Measurements from ENCODE around the gene OR2T12. TPM values are rescaled to one million over a fixed set of nuclear protein-coding genes. Genes with fewer than 3 reads are reported as not detected.

Gene OR2T12
- total RNA-seq (not detected in 2 replicates), polyA plus RNA-seq (not detected in 2 replicates)

GRCh38 chr1:248303324-248303723 is at the start of gene OR2T12:
Gene OR2T12, minus strand, starts transcription at chr1:248303424. Its CDS starts 7,846 bp downstream, at chr1:248295578.
- no peaks in the 10 kb centered on the region for H4K20me1 ChIP-seq (ENCODE audit: insufficient read depth, poor library complexity, severe bottlenecking)
- no peak within 1 kb of the TSS for H3K27ac ChIP-seq
- no peak within 1 kb of the TSS for H2AFZ ChIP-seq
- H3K9me2 ChIP-seq (replicated peaks; ENCODE audit: insufficient read depth) = no peaks in the 10 kb centered on the region
- H3K4me3 ChIP-seq = no peak within 1 kb of the TSS
- H3K4me1 ChIP-seq (ENCODE audit: insufficient read depth) = no peaks in the 10 kb centered on the region
- no peaks in the 10 kb centered on the region for H3K27me3 ChIP-seq
- no peak for DNase-seq (ENCODE audit: low spot score)
- WGBS (ENCODE audit: low lambda C conversion rate, missing lambda C conversion rate) = 75% methylated on average over 1 of the region's 1 CpG
- no peaks in the 10 kb centered on the region for H3K36me3 ChIP-seq (replicated peaks; ENCODE audit: insufficient read depth, low read depth)
- no peak within 1 kb of the TSS for H3K4me2 ChIP-seq
- TF ChIP-seq EZH2 (IDR thresholded peaks at IDR 0.05; ENCODE audit: borderline replicate concordance) (no peak), CTCF (IDR thresholded peaks at IDR 0.05; ENCODE audit: poor library complexity) (no peak), EZH2phosphoT487 (IDR thresholded peaks at IDR 0.05; ENCODE audit: low read depth, severe bottlenecking, unreplicated experiment) (no peak)
- H3K79me2 ChIP-seq = no peaks in the 10 kb centered on the region
- H3K9me3 ChIP-seq (ENCODE audit: low read depth) = no peaks in the 10 kb centered on the region

GRCh38 chr1:248348475-248348874 is 45.3 kb upstream of the OR2T12 start, which contains the start of gene OR14C36:
Gene OR14C36, plus strand, starts transcription at chr1:248348775. Its CDS starts 0 bp downstream, at chr1:248348775.
- H3K9me3 ChIP-seq (ENCODE audit: low read depth) = peaks cover 8% of the 10 kb centered on the region
- no peaks in the 10 kb centered on the region for H3K27me3 ChIP-seq
- DNase-seq (ENCODE audit: low spot score) = no peak
- H3K4me1 ChIP-seq (ENCODE audit: insufficient read depth) = no peaks in the 10 kb centered on the region
- no peaks in the 10 kb centered on the region for H3K36me3 ChIP-seq (replicated peaks; ENCODE audit: insufficient read depth, low read depth)
- no peak within 1 kb of the TSS for H3K4me3 ChIP-seq
- TF ChIP-seq CTCF (IDR thresholded peaks at IDR 0.05; ENCODE audit: poor library complexity) (no peak), EZH2 (IDR thresholded peaks at IDR 0.05; ENCODE audit: borderline replicate concordance) (no peak), EZH2phosphoT487 (IDR thresholded peaks at IDR 0.05; ENCODE audit: low read depth, severe bottlenecking, unreplicated experiment) (no peak)
- H3K27ac ChIP-seq = no peak within 1 kb of the TSS
- no peaks in the 10 kb centered on the region for H3K9me2 ChIP-seq (replicated peaks; ENCODE audit: insufficient read depth)
- no peak within 1 kb of the TSS for H2AFZ ChIP-seq
- no peaks in the 10 kb centered on the region for H3K79me2 ChIP-seq
- H3K4me2 ChIP-seq = no peak within 1 kb of the TSS
- no peaks in the 10 kb centered on the region for H4K20me1 ChIP-seq (ENCODE audit: insufficient read depth, poor library complexity, severe bottlenecking)
- WGBS (ENCODE audit: low lambda C conversion rate, missing lambda C conversion rate) = 54% methylated on average over 4 of the region's 4 CpGs

- no peaks in the 10 kb centered on the region for H3K27me3 ChIP-seq
- H3K9me2 ChIP-seq (replicated peaks; ENCODE audit: insufficient read depth) = no peaks in the 10 kb centered on the region
- DNase-seq (ENCODE audit: low spot score) = no peak
- no peaks in the 10 kb centered on the region for H3K36me3 ChIP-seq (replicated peaks; ENCODE audit: insufficient read depth, low read depth)
- no peak overlapping the region for H3K27ac ChIP-seq
- no peaks in the 10 kb centered on the region for H3K4me1 ChIP-seq (ENCODE audit: insufficient read depth)
- no peaks in the 10 kb centered on the region for H4K20me1 ChIP-seq (ENCODE audit: insufficient read depth, poor library complexity, severe bottlenecking)
- no peak overlapping the region for H3K4me3 ChIP-seq
- H3K4me2 ChIP-seq = no peak overlapping the region
- WGBS (ENCODE audit: low lambda C conversion rate, missing lambda C conversion rate) = 28% methylated on average over 3 of the region's 3 CpGs
- H2AFZ ChIP-seq = no peak overlapping the region
- no peaks in the 10 kb centered on the region for H3K79me2 ChIP-seq
- no peaks in the 10 kb centered on the region for H3K9me3 ChIP-seq (ENCODE audit: low read depth)
- TF ChIP-seq EZH2phosphoT487 (IDR thresholded peaks at IDR 0.05; ENCODE audit: low read depth, severe bottlenecking, unreplicated experiment) (no peak), CTCF (IDR thresholded peaks at IDR 0.05; ENCODE audit: poor library complexity) (no peak), EZH2 (IDR thresholded peaks at IDR 0.05; ENCODE audit: borderline replicate concordance) (no peak)
Observed at GRCh38 chr1:248343451-248343850, 40.2 kb upstream of the OR2T12 start.

GRCh38 chr1:248324468-248324867 is 21.2 kb upstream of the OR2T12 start, which contains the start of gene OR2M7:
Gene OR2M7, minus strand, starts transcription at chr1:248324568. Its CDS starts 0 bp downstream, at chr1:248324568.
- H4K20me1 ChIP-seq (ENCODE audit: insufficient read depth, poor library complexity, severe bottlenecking) = no peaks in the 10 kb centered on the region
- no peak within 1 kb of the TSS for H3K27ac ChIP-seq
- H2AFZ ChIP-seq = no peak within 1 kb of the TSS
- H3K36me3 ChIP-seq (replicated peaks; ENCODE audit: insufficient read depth, low read depth) = no peaks in the 10 kb centered on the region
- TF ChIP-seq EZH2phosphoT487 (IDR thresholded peaks at IDR 0.05; ENCODE audit: low read depth, severe bottlenecking, unreplicated experiment) (no peak), CTCF (IDR thresholded peaks at IDR 0.05; ENCODE audit: poor library complexity) (no peak), EZH2 (IDR thresholded peaks at IDR 0.05; ENCODE audit: borderline replicate concordance) (no peak)
- no peaks in the 10 kb centered on the region for H3K4me1 ChIP-seq (ENCODE audit: insufficient read depth)
- no peaks in the 10 kb centered on the region for H3K79me2 ChIP-seq
- H3K9me3 ChIP-seq (ENCODE audit: low read depth) = no peaks in the 10 kb centered on the region
- H3K4me2 ChIP-seq = no peak within 1 kb of the TSS
- DNase-seq (ENCODE audit: low spot score) = no peak
- H3K9me2 ChIP-seq (replicated peaks; ENCODE audit: insufficient read depth) = no peaks in the 10 kb centered on the region
- no peaks in the 10 kb centered on the region for H3K27me3 ChIP-seq
- 70% methylated on average over 1 of the region's 1 CpG for WGBS (ENCODE audit: low lambda C conversion rate, missing lambda C conversion rate)
- no peak within 1 kb of the TSS for H3K4me3 ChIP-seq
